Ovary (tissue), 10 donors: ENCODE data around the gene PRM1. TPM values are rescaled to one million over a fixed set of nuclear protein-coding genes. Genes with fewer than 3 reads are reported as not detected.
A peak's percentile ranks its signal among the peaks of the same experiment; 100 is the strongest.

Experiments used
- DNase-seq, 5 donors: peaks; one replicate each; pipeline ENCODE4 v3.0.0-alpha.2; 2019 to 2020
- H3K27ac ChIP-seq, 2 donors: fragments of 200-600 bp; one replicate each; pipeline versions ENCODE4 v1.5.1 to v1.8.0; 2019 to 2022
- H3K27me3 ChIP-seq: fragments of 200-600 bp; one replicate; pipeline ENCODE4 v1.8.0; 2022
- H3K36me3 ChIP-seq: fragments of 200-600 bp; sonication (generic); one replicate; pipeline ENCODE4 v1.5.1; 2019
- H3K4me1 ChIP-seq: one replicate; pipeline ENCODE4 v1.8.1; 2013; ENCODE audit warnings: mild to moderate bottlenecking, moderate library complexity; ENCODE audit not compliant: insufficient read depth
- H3K4me3 ChIP-seq: fragments of 200-600 bp; sonication (generic); one replicate; pipeline ENCODE4 v1.5.1; 2017
- H3K9me3 ChIP-seq, 2 donors: fragments of 200-600 bp in 1 of 2; sonication (generic) in 1 of 2; one replicate each; pipeline versions ENCODE4 v1.5.1 to v1.8.1; 2013 to 2019; ENCODE audit warnings: mild to moderate bottlenecking in 1 of 2, moderate library complexity in 1 of 2
- EP300 ChIP-seq: sonication (generic); formaldehyde crosslinking; IDR thresholded peaks from one replicate; pipeline ENCODE4 v1.6.1; 2017; ENCODE audit warnings: antibody characterized with exemption
- POLR2A ChIP-seq: fragments of 450-650 bp; IDR thresholded peaks from one replicate; pipeline ENCODE4 v1.6.1; 2017; ENCODE audit warnings: antibody characterized with exemption, mild to moderate bottlenecking, moderate library complexity
- WGBS, 3 donors: extraction: QIAGEN DNeasy Blood & Tissue Kit in 1 of 3; methylation state at CpG; one replicate each; pipeline versions ENCODE4 v1.1.5 to v1.1.7; 2013 to 2017; 5-methylcytosine and 5-hydroxymethylcytosine counted together
- intact Hi-C, 4 donors: fragments of 100-400 bp; cut with DNase I; formaldehyde crosslinking; loops; one replicate each; pipeline versions ENCODE4 v1.11.0 to v1.15.1; 2022 to 2023
- long read RNA-seq, 3 donors: library from polyadenylated mRNA in 2 of 3; unstranded in 2 of 3; transcript quantifications; one replicate each; pipeline ENCODE4 v2.0.0 and lab custom pipeline, GENCODE V29; 2021 to 2026
- polyA plus RNA-seq, 2 donors: library from polyadenylated mRNA; stranded (reverse); fragments of 200-250 nt in 1 of 2; fragments of 350-450 nt in 1 of 2; fragmentation: Illumina TruSeq in 1 of 2; extraction: RNeasy Lipid Tissue Mini Kit (QIAGEN cat#74804) in 1 of 2; gene quantifications; one replicate each; pipeline ENCODE4 v1.2.3, GENCODE V29; 2013 to 2014
- total RNA-seq, 7 donors: library from RNA; depleted of rRNA in 2 of 7; stranded (reverse); fragments of >200 nt in 2 of 7; fragmentation: NEBNext Ultra II Directional in 3 of 7; extraction: Animal tissue kit (Norgen Biotek cat#: 25700) in 3 of 7; gene quantifications; one replicate each; pipeline versions ENCODE4 v1.1.0 to v1.2.4, GENCODE V29; 2016 to 2023
- TF ChIP-seq, protein P1 (sequence below), 3 donors: fragments of 450-650 bp in 2 of 3; fragments of 200-600 bp in 1 of 3; IDR thresholded peaks; one replicate each; pipeline versions ENCODE4 v1.5.1 to v1.8.0; 2016 to 2022; ENCODE audit warnings: antibody characterized with exemption in 3 of 3, mild to moderate bottlenecking in 1 of 3
- donor health status: DM: no; HTN: no; CAD: no; lungs with moderate emphysema.
- donor health status: DM: no; HTN: no; CAD: no.
- donor health status: Bipolar disorder and iron deficiency.
- donor health status: DM: yes; HTN: yes; CAD: no.
- donor health status: DM: no; HTN: no; CAD: no.
- donor health status: DM: yes; HTN: yes; CAD: no.

The PRM1 gene, protein sequence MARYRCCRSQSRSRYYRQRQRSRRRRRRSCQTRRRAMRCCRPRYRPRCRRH
- not detected for total RNA-seq
- not detected for polyA plus RNA-seq
- long read RNA-seq, donor 1: 0 reads
- long read RNA-seq, donor 2: 0 reads
- long read RNA-seq, donor 3: 0 reads

DNA sequence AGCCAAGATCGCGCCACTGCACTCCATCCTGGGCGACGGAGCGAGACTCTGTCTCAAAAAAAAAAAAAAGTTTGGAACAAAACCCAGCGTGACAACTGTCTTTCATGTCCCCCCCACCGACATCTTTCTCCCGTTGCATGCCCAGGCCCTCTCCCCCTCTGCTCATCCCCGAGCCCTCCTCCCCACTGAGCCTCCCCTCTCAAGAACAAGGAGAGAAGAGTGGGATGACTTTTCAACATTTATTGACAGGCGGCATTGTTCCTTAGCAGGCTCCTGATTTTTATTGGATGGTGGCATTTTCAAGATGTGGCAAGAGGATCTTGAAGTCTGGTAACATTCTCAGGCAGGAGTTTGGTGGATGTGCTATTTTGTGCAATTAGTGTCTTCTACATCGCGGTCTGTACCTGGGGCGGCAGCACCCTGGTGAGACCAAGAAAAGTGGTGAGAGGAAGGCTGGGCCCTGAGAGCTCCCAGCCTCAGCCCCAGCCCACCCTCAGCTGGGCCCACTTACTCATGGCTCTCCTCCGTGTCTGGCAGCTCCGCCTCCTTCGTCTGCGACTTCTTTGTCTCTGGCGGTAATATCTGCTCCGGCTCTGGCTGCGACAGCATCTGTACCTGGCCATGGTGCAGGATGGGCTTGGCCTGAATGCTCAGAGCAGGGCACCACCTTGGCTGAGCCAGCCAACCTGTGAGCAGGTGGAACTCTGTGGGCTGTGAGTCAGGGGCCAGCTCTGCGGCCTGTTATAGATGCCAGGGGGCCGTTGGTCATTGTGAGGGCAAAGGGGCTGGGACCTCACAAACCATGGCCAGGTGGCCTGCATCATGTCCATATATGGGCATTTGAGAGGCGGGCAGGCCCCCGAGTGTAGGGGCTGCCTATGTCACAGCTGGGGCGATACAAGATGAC lies at the start of gene PRM1:
PRM1 (minus strand) TSS at position 715 of the 907 bp plus-strand sequence; CDS start at position 623, 92 bp downstream.
- H3K36me3 ChIP-seq: no peaks in the 10 kb centered on the region
- H3K4me3 ChIP-seq: no peak within 1 kb of the TSS
- no peaks in the 10 kb centered on the region for H3K9me3 ChIP-seq
- H3K4me1 ChIP-seq: no peaks in the 10 kb centered on the region
- H3K27me3 ChIP-seq: no peaks in the 10 kb centered on the region
- TF ChIP-seq EP300: no peak
- TF ChIP-seq, protein P1, sequence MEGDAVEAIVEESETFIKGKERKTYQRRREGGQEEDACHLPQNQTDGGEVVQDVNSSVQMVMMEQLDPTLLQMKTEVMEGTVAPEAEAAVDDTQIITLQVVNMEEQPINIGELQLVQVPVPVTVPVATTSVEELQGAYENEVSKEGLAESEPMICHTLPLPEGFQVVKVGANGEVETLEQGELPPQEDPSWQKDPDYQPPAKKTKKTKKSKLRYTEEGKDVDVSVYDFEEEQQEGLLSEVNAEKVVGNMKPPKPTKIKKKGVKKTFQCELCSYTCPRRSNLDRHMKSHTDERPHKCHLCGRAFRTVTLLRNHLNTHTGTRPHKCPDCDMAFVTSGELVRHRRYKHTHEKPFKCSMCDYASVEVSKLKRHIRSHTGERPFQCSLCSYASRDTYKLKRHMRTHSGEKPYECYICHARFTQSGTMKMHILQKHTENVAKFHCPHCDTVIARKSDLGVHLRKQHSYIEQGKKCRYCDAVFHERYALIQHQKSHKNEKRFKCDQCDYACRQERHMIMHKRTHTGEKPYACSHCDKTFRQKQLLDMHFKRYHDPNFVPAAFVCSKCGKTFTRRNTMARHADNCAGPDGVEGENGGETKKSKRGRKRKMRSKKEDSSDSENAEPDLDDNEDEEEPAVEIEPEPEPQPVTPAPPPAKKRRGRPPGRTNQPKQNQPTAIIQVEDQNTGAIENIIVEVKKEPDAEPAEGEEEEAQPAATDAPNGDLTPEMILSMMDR (IDR thresholded peaks at IDR 0.05): no peak
- TF ChIP-seq POLR2A: no peak
- 82 to 87% (median 87%) methylated on average over 25 of the region's 25 CpGs for WGBS, 3 donors
- DNase-seq: no peak
- intact Hi-C loops: no loop called here
- no peak within 1 kb of the TSS for H3K27ac ChIP-seq

DNA sequence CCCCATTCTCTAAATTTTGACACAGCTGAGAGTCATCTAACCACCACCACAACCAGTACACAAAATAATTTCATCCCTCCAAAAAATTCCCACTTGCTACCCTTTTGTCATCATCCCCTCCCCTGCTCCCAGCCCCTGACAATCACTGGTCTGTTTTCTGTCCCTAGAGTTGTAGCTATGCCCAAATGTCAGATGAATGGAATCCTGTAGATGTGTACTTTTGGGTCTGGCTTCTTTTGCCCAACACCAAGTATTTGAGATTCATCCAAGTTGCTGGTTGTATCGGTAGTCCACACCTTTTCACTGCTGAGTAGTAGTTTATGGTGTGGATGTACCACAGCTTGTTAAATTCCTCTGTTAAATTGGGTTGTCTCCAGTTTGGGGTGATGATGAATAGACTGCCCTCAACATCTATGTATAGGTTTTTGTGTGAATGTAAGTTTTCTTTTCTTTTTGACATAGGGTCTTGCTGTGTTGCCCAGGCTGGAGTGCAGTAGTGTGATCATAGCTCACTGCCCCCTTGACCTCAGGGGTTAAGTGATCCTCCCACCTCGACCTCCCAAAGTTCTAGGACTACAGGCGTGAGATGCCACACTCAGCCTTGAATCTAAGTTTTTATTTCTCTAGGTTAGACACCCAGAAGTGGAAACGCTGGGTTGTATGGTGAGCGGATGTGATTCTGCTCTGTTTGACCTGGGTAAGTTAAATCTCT lies 49.6 kb upstream of the PRM1 start:
- DNase-seq: no peak
- H3K27me3 ChIP-seq: no peaks in the 10 kb centered on the region
- 87 to 91% (median 87%) methylated on average over 5 of the region's 5 CpGs for WGBS, 3 donors
- no peaks in the 10 kb centered on the region for H3K9me3 ChIP-seq
- no peak overlapping the region for H3K4me3 ChIP-seq
- no peaks in the 10 kb centered on the region for H3K36me3 ChIP-seq
- H3K4me1 ChIP-seq: peaks cover 6% of the 10 kb centered on the region
- no peak overlapping the region for H3K27ac ChIP-seq
- intact Hi-C loops: no loop called here
- no peak for TF ChIP-seq POLR2A
- no peak for TF ChIP-seq EP300
- TF ChIP-seq, protein P1 (IDR thresholded peaks at IDR 0.05): no peak

DNA sequence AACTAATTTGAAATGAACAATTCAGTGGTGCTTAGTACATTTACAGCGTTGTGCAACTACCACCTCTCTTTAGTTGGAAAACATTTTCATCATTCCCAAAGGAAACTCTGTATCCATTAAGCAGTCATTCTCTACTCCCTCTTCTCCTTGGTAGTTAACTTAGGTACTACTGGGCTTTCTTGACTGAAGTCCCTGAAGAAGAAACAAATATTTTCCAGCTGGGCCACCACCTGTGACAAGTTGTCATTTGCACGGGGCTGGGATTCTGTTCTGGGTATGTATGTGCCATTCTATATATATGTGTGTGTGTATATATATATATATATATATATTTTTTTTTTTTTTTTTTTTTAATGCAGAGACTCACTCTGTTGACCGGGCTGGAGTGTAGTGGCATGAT lies 48.8 kb upstream of the PRM1 start:
- Histone ChIP-seq H3K36me3 (no peaks in the 10 kb centered on the region), H3K4me3 (no peak overlapping the region), H3K27me3 (no peaks in the 10 kb centered on the region), H3K4me1 (peaks cover 6% of the 10 kb centered on the region), H3K9me3 (no peaks in the 10 kb centered on the region), H3K27ac (peak overlapping the region in 1 of 2 donors; percentile 21)
- intact Hi-C loops: no loop called here
- TF ChIP-seq, protein P1 (IDR thresholded peaks at IDR 0.05): no peak
- TF ChIP-seq EP300: no peak
- TF ChIP-seq POLR2A: no peak
- WGBS, 3 donors: 63 to 78% (median 71%) methylated on average over 3 of the region's 3 CpGs
- no peak for DNase-seq

DNA sequence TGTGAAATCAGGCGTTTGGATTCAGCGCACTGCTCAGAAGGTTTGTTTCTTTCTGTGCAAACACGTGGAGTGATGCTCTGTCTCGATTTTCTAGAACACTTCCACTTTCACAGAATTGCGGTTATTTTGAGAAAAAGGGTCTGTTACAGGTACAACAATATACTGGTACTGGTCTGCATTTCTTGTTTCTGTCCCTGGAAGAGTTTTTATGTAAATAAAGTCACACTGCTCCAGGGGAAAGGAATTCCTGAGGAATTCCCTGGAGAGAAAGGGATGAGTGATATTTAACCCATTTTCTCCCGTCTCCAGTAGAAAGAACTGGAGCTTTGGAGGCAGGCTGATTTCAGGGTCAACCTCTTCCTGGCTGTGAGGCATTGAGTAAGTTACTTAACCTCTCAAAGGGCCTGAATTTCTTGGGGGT lies 48.0 kb upstream of the PRM1 start:
- Histone ChIP-seq H3K36me3 (no peaks in the 10 kb centered on the region), H3K4me1 (peaks cover 6% of the 10 kb centered on the region), H3K27ac (no peak overlapping the region), H3K9me3 (no peaks in the 10 kb centered on the region), H3K4me3 (no peak overlapping the region), H3K27me3 (no peaks in the 10 kb centered on the region)
- intact Hi-C loops: no loop called here
- 3 to 10% (median 5%) methylated on average over 6 of the region's 6 CpGs for WGBS, 3 donors
- TF ChIP-seq EP300 (no peak), POLR2A (no peak)
- TF ChIP-seq, protein P1 (IDR thresholded peaks at IDR 0.05): no peak
- DNase-seq: no peak
